ENCODE results near the gene CHN1. TPM values are rescaled to one million over a fixed set of nuclear protein-coding genes. Genes with fewer than 3 reads are reported as not detected.
A peak's percentile ranks its signal among the peaks of the same experiment; 100 is the strongest.

Gene CHN1
- total and polyA plus RNA-seq, 2 of the 8 experiments (the other 6 are each of a cell fraction or from before 2014, with no cell fraction given), result 54.0 to 65.7 TPM

GRCh38 chr2:174835797-174836255 lies 169.4 kb downstream of the CHN1 start:
- H2BK15ac ChIP-seq (ENCODE audit: low read length), result no peak overlapping the region
- no peaks in the 10 kb centered on the region for H3K23me2 ChIP-seq (ENCODE audit: low read depth, low read length)
- H4K91ac ChIP-seq (replicated peaks; ENCODE audit: insufficient read length, low read length), result no peak overlapping the region
- H4K20me1 ChIP-seq (replicated peaks in 1 of 2; ENCODE audit: control insufficient read depth in 1 of 2, insufficient read depth in 2 of 2, low read length in 2 of 2), result no peaks in the 10 kb centered on the region
- no peak overlapping the region for H3K14ac ChIP-seq (ENCODE audit: insufficient read length)
- H3K79me1 ChIP-seq (ENCODE audit: low read depth, low read length), result no peaks in the 10 kb centered on the region
- H2AK5ac ChIP-seq (ENCODE audit: low read depth, low read length), result no peak overlapping the region
- H3K23ac ChIP-seq (ENCODE audit: insufficient read length), result no peak overlapping the region
- H2BK120ac ChIP-seq (replicated peaks; ENCODE audit: low read depth, low read length), result no peak overlapping the region
- ChIA-PET POLR2A (ENCODE audit: partially characterized antibody) (interaction anchor here (2.4 kb wide), 1 partner anchor 11 kb away, joined by 9 read pairs; no protein-coding TSS in a partner anchor), CTCF (ENCODE audit: partially characterized antibody) (interaction anchor here (1.7 to 2.7 kb wide), 4 partner anchors 9 to 148 kb away, joined by 3 to 12 read pairs (median 6); no protein-coding TSS in a partner anchor)
- peak; percentile 55 for FAIRE-seq
- no peaks in the 10 kb centered on the region for H3K36me3 ChIP-seq (ENCODE audit: control insufficient read depth in 2 of 4, insufficient read depth in 4 of 4, low read length in 3 of 4)
- H4K5ac ChIP-seq (ENCODE audit: insufficient read length, low read depth, low read length), result no peak overlapping the region
- H3K4ac ChIP-seq (replicated peaks; ENCODE audit: insufficient read length, low read depth, low read length), result no peak overlapping the region
- H2AFZ ChIP-seq (ENCODE audit: low read length), result no peak overlapping the region
- H2BK12ac ChIP-seq (ENCODE audit: low read depth, low read length), result no peak overlapping the region
- no peak overlapping the region for H3K9ac ChIP-seq (replicated peaks in 1 of 4; ENCODE audit: extremely low read depth in 1 of 4, low read depth in 3 of 4, low read length in 3 of 4)
- no peaks in the 10 kb centered on the region for H3K9me3 ChIP-seq (ENCODE audit: insufficient read depth in 2 of 2, low read depth in 1 of 2, low read length in 1 of 2)
- H3K4me1 ChIP-seq (replicated peaks in 1 of 4; ENCODE audit: control insufficient read depth in 3 of 4, insufficient read depth in 4 of 4, low read length in 3 of 4), result peaks cover 0 to 15% (median 9%) of the 10 kb centered on the region in 4 experiments; a peak in 5 of 7 replicates
- H3K27ac ChIP-seq (ENCODE audit: low read depth, low read length), result no peak overlapping the region
- no peak overlapping the region; a peak in 1 of 4 replicates for H3K4me2 ChIP-seq (ENCODE audit: insufficient read depth in 1 of 2, low read depth in 2 of 2, low read length in 2 of 2)
- H2BK20ac ChIP-seq (ENCODE audit: low read length), result 0 out of 2 replicates have a peak overlapping the region, but pooled peaks have one; percentile 13
- WGBS, 2 experiments (ENCODE audit: extremely low coverage in 1 of 2, insufficient coverage in 1 of 2, insufficient read length in 1 of 2, insufficient replicate concordance in 2 of 2, low coverage in 1 of 2, low lambda C conversion rate in 2 of 2, missing lambda C conversion rate in 1 of 2), result 25% methylated on average over 2 of the region's 2 CpGs; no CpG with 5 or more reads in 1 of the 2 experiments
- H3K79me2 ChIP-seq (ENCODE audit: control insufficient read depth in 1 of 2, insufficient read depth in 2 of 2, low read length in 2 of 2), result peaks cover 0 to 36% of the 10 kb centered on the region in 2 experiments; a peak in 2 of 4 replicates
- H3K27me3 ChIP-seq (replicated peaks in 1 of 4; ENCODE audit: control insufficient read depth in 3 of 4, extremely low read depth in 1 of 4, insufficient read depth in 3 of 4, low read length in 3 of 4), result no peaks in the 10 kb centered on the region
- no peak overlapping the region for H2BK5ac ChIP-seq (ENCODE audit: low read depth, low read length)
- no peak overlapping the region for H3K56ac ChIP-seq (replicated peaks; ENCODE audit: insufficient read length, low read depth, low read length)
- H4K8ac ChIP-seq (ENCODE audit: extremely low read depth, insufficient read depth, low read length), result no peak overlapping the region
- peak overlapping the region in 1 of 4 experiments; percentile 15; a peak in 1 of 8 replicates for H3K4me3 ChIP-seq (ENCODE audit: extremely low read depth in 1 of 4, insufficient read depth in 2 of 4, low read depth in 3 of 4, low read length in 4 of 4)
- TF ChIP-seq MAX (IDR thresholded peaks at IDR 0.05) (peak; percentile 55; the same call in 1 of the 2 replicates), GTF2F1 (IDR thresholded peaks at IDR 0.05; ENCODE audit: borderline replicate concordance, low read depth, low read length) (no peak), SUZ12 (IDR thresholded peaks at IDR 0.05; ENCODE audit: low read length) (no peak), ASH2L (IDR thresholded peaks at IDR 0.05; ENCODE audit: low read length) (peak; percentile 51), CEBPB (IDR thresholded peaks at IDR 0.05; ENCODE audit: low read depth, low read length) (peak; percentile 49; the same call in 1 of the 2 replicates), PHF8 (conservative IDR thresholded peaks at IDR 0.05; ENCODE audit: low read depth, low read length) (no peak), TCF12 (IDR thresholded peaks at IDR 0.05; ENCODE audit: low read depth, low read length) (no peak), POLR2A (IDR thresholded peaks at IDR 0.05; ENCODE audit: control extremely low read depth in 1 of 2, low read depth in 2 of 2, low read length in 2 of 2) (no peak), SIN3A (conservative IDR thresholded peaks at IDR 0.05 in 1 of 2, IDR thresholded peaks at IDR 0.05 in 1 of 2; ENCODE audit: low read depth in 1 of 2, low read length in 2 of 2) (no peak)
- peak in 1 of 2 experiments; percentile 27 for DNase-seq (ENCODE audit: low read depth in 1 of 2, low spot score in 2 of 2)
- no peak overlapping the region for H3K18ac ChIP-seq (ENCODE audit: extremely low read depth, low read length)

Measured in H1 (cell line).